Measurements from ENCODE around the gene AMBRA1.

Gene AMBRA1

DNA sequence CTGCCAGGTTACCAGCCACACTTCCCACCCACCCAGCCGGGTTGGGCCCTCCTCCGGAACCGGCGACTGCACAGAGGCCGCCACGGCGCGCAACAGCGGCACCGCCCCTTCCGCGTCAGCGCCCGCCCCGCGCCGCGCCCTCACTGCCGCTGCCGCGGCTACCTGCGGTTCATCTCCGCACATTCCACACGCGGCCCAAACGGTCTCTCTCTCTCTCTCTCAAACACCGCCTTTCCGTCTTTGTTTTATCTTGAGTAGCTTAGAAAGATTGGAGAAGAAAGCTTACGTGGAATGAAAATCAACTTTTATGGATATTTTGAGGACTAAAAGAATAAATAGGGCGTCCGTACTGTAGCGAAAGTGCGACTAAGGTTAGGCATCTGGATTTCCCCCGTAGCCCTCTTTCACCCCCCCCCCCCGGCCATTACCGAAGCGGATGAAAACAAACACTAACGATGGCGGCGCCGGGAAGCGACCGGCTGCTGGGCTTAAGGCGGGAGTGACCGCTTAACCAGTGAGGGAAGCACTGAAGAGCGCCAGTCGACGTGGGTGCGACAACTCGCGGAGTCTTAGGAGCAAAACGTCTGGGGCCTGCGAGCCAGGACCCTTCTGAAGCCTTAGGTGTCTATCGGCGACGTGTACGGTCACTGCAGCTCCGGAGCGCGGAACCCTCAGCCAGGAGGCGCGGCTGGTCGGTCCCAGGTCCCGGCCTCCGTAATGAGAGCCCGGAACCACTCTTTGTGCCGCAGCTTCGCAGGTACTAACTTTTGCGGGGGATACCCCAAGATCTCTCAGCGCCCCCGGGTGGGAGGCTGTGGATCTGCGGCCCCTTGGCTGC, 23.5 kb upstream of the AMBRA1 start, which contains the start of the genes ATG13 and HARBI1:
TSS of gene ATG13 (plus strand) at position 420 of the 838 bp plus-strand sequence. CDS start 26,739 bp downstream, outside the sequence.
TSS of gene HARBI1 (minus strand) at position 94 of the 838 bp plus-strand sequence. CDS start 990 bp downstream, outside the sequence.
- H3K4me3 ChIP-seq (ENCODE audit: low read depth, low read length) = peak within 1 kb of the TSS; percentile 84
- DNase-seq (ENCODE audit: low read depth) = peak; percentile 72

DNA sequence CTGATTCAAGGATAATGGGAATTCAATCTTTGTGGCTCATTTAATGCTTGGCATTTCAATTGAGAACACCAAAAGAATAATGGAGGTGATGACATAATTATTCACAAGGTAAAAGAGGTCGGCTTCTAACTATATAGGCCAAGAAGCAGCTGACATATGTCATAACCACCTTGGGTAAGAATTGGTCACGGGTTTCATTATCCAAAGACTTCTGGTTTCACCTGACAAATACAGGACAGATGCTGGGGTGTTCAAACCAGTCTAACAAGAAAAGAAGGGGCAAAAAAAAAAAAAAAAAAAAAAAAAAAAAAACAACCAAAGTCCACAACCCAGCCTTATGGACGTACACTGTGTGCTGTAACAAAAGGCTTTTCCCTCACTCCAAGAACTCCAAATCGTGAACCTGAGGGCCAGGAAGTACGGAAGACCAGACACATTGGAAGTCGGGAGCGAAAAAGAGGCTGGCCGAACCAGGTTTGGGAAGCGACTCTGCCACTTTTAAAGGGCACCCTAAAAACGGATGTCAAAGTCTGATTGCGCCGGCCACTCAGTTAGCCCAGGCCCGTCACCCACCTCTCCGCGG, 22.8 kb upstream of the AMBRA1 start:
- peak overlapping the region; percentile 84 for H3K4me3 ChIP-seq (ENCODE audit: low read depth, low read length)
- DNase-seq (ENCODE audit: low read depth) = no peak

DNA sequence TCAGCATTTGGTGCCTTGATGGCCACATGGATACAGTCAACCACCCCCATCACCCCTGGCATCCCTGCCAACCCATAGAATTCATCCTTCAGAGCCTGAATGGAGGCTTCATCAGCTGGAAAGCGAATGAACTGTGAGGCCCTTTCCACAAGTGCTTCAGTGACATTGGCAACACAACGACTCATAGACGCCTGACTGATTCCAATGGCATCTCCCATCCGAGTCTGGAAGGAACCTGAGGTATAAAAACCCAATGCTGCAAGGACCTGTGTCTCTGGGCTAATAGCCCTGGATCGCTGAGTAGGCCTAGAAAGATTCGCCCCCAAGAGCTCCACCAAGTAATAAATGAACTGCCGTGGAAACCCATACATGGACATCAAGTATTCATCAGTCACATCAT, 21.9 kb upstream of the AMBRA1 start:
- H3K4me3 ChIP-seq (ENCODE audit: low read depth, low read length) = no peak overlapping the region
- no peak for DNase-seq (ENCODE audit: low read depth)

DNA sequence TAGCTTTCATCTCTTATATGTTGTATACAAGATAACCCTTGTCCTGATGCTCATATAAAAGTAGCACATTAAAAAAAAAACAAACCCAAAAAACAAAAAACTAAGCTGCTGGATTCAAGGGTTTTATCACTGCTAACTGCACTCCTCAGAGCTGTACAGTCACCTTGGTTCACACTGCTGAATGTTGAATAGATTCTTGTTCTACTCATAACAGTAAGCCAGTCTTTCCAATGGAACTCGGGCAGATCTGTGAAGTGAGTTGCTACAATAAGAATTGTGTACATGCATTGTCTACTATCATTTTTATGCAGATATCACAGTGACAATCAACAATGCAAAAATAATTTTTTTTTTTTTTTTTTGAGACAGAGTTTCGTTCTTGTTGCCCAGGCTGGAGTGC, 18.5 kb upstream of the AMBRA1 start:
- H3K4me3 ChIP-seq (ENCODE audit: low read depth, low read length) = no peak overlapping the region
- DNase-seq (ENCODE audit: low read depth) = no peak

DNA sequence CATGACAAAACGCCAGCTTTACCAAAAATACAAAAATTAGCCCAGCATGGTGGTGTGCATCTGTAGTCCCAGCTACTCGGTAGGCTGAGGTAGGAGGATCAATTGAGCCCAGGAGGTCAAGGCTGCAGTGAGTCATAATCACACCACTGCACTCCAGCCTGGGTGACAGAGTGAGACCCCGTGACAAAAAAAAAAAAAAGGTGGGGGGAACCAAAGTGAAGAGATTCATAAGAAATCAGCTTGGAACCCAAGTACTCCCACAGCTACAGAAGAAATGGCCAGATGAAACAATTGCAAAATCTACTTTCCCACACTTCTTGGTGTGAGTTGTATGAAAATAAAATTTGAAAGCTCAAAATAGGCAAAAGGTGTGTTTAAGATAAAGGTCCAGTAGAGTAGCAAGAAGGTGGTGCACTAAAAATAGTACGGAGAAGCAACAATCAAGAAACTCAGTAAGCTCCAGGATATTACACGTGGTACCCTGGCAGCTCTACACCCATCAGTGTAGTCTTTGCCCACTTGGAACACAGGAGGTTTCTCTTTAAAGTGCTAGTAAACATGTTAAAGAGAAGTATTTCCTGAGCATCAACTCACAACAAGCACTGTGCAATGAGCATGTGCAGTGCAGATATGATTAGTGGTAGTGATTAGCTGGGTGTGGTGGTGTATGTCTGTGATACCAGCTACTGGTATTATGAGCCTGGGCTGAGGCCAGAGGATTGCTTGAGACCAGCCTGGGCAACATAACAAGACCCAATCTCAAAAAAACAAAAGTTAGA, 17.9 kb upstream of the AMBRA1 start:
- H3K4me3 ChIP-seq (ENCODE audit: low read depth, low read length) = no peak overlapping the region
- DNase-seq (ENCODE audit: low read depth) = no peak

DNA sequence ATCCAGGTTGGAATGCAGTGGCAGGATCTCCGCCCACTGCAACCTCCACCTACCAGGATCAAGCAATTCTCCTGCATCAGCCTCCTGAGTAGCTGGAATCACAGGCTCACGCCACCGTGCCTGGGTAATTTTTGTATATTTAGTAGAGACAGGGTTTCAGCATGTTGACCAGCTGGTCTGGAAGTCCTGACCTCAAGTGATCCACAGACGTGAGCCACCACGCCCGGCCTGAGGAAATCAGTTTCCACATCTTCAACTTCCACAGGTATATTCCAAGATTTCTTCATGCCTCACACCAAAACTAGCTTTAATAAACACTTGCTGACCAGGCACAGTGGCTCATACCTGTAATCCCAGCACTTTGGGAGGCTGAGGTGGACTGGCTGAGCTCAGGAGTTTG, 15.6 kb upstream of the AMBRA1 start:
- no peak overlapping the region for H3K4me3 ChIP-seq (ENCODE audit: low read depth, low read length)
- DNase-seq (ENCODE audit: low read depth) = no peak

DNA sequence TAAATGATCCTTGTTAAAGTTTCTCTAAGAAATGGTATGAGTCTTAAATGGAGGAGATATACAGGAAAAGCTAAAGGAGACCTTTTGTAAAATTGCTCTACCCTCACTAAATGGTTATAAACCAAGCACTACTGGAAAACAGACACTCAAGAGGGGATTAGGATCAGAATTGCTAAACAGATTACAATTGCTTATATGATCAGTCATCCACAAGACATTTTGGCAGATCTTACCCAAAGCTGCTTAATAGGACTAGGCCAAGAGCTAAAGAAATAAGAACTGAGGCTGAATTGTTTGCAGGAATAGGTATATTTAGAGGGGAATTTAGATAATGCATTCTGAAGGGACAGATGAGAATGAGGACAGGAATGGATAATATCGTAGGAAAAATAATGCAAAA, 13.7 kb upstream of the AMBRA1 start:
- no peak for DNase-seq (ENCODE audit: low read depth)
- no peak overlapping the region for H3K4me3 ChIP-seq (ENCODE audit: low read depth, low read length)

DNA sequence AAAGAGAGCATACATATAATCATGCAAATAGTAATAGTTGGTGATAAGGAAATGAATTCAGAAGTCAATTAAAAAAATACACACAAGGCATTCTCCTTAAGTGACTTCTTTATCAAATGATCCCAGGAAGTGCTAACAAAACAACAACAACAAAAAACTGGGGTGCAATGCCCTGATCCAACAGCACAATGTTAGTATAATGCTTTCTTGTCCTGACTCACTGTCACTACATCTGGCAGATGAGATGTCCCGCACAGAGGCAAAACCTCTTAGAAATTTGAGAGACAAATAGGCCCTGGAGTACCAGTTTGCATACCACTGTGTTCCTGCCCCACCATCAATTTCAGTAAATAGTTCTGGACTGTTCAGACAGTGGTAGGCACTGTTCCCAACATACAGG, 11.0 kb upstream of the AMBRA1 start:
- DNase-seq (ENCODE audit: low read depth) = no peak
- H3K4me3 ChIP-seq (ENCODE audit: low read depth, low read length) = no peak overlapping the region

DNA sequence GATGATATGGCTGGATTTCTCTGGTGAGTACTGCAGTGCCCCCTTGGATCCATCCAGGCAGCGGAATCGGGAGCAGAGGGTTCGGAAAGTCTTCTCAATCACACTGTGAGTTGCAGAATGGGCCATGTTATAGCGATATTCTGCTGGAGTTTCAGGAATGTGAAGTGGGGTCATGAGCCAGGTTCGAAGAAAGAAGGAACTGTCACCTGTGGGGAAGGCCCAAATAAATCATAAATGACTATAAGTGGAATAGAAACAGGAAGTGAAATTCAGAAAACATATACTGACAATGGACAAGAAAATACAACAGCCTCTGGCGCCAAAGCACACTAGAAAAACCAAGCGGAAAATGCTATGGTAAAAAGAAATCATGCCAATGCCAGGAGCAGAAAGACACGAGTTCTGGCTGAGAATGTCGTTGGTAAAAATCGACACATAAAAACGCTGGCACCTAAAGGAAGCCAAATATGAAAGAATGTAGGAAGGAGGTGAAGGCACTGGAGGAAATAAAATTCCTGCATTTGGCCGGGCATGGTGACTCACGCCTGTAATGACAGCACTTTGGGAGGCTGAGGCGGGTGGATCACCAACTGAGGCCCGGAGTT, 10.0 kb upstream of the AMBRA1 start:
- no peak for DNase-seq (ENCODE audit: low read depth)

DNA sequence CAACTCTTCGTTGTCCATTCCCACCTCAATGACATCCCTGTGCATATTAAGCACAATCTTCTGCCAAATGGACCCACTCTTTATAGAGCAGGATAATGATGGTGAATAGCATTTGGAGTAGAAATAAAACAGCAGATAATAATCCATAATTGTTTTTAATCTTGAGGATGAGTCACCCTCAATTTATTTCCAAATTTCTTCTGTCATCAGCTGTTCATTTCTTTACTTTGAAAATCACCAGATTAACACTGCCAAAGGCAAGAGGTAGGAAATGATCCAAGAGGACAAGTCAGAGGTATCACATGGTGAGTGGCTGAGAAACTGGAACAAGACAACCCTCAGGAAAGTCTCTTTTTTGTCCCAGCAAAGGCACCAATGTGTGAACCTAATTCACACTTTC, 7.3 kb upstream of the AMBRA1 start:
- H3K4me3 ChIP-seq (ENCODE audit: low read depth, low read length) = no peak overlapping the region
- no peak for DNase-seq (ENCODE audit: low read depth)

More for the DNA sequence above, 10.0 kb upstream of the AMBRA1 start:
- no peak overlapping the region for H3K4me3 ChIP-seq (ENCODE audit: low read depth, low read length)

DNA sequence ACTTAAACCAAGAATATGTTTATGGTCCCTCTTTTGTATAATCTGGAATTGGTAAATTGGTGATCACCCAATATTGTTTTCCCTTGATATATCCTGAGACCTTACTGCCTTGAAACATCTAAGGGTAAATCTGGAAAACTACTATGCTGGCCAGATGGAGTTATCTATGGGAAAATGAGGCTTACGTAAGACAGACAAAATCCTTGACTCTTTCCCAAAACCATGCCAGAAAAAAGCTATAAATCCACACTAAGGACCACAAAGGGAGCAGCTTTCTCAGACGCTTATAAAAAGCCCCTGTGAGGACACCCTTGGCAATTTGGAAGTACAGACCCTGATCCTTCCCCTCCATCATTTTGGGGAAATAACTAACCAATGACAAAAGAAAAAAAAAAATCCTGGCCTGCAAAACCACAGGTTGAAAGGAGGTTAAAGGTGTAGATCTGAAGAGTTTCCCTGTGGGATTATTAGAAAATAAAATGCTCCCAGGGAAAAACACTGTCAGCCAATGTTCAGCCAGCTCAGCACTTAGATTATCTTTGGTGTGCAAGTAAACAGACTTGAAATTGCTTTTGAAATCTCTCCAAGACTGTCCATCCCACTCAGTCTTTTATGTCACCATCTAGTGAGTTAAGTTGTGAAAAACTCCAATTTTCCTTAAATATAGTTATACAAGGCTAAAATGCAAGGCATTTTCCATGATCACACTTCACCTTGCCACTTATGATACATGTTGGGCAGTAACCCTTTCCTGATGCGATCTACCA, 6.6 kb upstream of the AMBRA1 start:
- no peak overlapping the region for H3K4me3 ChIP-seq (ENCODE audit: low read depth, low read length)
- no peak for DNase-seq (ENCODE audit: low read depth)

DNA sequence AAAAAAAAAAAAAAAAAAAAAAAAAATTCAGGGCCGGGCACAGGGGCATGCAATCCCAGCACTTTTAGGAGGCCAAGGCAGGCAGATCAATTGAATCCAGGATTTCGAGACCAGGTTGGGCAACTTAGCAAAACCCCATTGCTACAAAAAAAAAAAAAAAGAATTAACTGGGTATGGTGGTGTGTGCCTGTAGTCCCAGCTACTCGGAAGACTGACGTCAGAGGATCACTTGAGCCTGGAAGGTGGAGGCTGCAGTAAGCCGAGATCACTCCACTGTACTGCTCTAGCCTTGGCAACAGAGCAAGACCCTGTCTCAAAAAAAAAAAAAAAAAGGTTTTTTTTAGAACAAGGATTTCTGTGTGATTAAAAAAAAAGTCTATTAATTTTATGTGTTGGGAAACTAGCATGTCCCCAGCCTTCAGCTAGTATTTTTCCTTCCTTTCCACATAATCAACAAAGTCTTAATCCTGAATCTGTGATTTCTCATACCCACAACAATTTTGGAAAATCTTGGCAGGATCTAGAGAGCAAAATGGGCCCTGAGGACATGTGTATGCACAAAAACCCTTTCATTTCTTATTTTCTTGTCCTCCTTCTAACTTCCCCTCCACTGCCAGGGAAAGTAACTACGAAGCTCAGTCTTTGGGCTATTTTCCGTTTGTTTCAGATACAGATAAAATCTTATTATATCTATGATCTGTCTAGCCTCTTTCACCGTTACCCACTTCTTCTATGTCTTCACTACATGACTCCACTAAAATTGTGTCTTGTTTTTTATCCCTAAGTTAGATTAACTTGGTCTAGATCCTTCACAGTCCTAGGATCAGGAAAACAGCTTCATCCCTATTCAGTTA, 5.7 kb upstream of the AMBRA1 start:
- no peak for DNase-seq (ENCODE audit: low read depth)
- no peak overlapping the region for H3K4me3 ChIP-seq (ENCODE audit: low read depth, low read length)

DNA sequence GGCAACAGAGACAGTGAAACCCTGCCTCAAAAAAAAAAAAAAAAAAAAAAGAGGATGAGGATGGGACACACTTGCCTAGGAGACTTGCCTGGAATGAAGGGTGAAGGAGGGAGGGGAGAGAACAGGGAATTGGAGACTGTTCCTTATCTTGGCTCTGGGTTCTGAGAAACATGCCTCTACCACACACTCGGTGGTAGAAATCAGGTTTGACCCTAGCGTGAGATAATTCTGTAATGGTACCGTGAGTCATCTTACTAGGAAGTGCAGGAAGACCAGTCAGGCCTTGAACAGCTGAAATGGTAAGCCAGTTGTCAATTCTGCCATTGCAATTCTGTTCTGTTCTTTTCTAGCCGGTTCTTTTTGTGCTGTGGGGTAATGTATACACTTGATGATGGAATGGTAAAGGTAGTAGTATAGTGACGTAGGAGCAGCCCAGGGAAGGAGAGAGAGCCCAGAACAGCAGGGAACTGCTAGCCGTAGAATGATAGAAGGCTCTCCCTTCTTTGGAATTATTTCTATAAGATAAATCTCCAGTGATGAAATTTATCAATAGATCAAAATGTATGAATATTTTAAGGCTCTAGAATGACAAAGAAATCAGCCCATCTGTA, 3.9 kb upstream of the AMBRA1 start:
- H3K4me3 ChIP-seq (ENCODE audit: low read depth, low read length) = no peak overlapping the region
- DNase-seq (ENCODE audit: low read depth) = no peak

DNA sequence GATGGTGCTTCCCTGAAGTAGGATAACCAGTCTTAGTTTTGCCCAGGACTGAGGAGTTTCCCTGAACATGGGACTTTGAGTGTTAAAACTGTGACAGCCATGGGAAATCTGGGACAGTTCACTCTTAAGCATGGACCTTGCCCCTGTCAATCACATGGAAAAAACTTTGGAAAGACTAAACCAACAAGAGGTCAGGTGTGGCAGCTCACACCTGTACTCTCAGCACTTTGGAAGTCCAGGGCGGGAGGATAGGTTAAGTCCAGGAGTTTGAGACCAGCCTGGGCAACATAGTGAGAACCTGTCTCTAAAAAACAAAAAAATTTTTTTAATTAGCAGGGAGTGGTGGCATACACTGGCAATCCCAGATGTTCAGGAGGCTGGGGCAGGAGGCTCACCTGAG, 3.3 kb upstream of the AMBRA1 start:
- H3K4me3 ChIP-seq (ENCODE audit: low read depth, low read length) = no peak overlapping the region
- DNase-seq (ENCODE audit: low read depth) = no peak

DNA sequence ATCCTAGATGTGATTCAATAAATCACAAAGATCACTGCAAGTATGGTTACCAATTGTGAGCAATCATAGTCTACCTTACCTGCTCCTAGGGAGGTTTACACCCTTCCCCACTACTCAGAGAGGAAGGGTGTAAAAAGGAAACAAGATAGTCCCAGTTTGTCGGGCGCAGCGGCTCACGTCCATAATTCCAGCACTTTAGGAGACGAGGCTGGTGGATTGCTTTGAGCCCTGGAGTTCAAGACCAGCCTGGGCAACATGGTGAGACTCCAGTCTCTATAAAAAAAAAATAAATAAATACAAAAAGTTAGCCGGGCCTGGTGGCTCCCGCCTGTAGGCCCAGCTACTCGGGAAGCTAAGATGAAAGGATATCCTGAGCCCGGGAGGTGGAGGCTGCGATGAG, 962 bp upstream of the AMBRA1 start:
- no peak overlapping the region for H3K4me3 ChIP-seq (ENCODE audit: low read depth, low read length)
- DNase-seq (ENCODE audit: low read depth) = no peak

DNA sequence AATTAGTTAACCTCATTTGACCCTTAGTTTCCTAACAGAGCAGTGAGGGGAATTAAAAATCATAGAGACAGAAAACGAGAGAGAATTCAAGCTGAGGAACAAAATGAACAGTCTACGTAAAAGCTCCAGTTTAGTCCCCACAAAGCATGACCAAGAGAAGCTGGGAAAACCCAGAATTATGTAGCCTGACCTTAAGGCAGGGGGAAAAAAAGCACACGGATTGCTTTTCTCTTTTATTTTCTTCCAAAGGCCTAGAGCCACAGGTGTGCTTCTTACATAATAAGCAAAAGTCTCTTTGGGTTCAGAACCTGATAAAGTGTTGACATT, 514 bp upstream of the AMBRA1 start:
- DNase-seq (ENCODE audit: low read depth) = no peak
- H3K4me3 ChIP-seq (ENCODE audit: low read depth, low read length) = peak overlapping the region; percentile 92

DNA sequence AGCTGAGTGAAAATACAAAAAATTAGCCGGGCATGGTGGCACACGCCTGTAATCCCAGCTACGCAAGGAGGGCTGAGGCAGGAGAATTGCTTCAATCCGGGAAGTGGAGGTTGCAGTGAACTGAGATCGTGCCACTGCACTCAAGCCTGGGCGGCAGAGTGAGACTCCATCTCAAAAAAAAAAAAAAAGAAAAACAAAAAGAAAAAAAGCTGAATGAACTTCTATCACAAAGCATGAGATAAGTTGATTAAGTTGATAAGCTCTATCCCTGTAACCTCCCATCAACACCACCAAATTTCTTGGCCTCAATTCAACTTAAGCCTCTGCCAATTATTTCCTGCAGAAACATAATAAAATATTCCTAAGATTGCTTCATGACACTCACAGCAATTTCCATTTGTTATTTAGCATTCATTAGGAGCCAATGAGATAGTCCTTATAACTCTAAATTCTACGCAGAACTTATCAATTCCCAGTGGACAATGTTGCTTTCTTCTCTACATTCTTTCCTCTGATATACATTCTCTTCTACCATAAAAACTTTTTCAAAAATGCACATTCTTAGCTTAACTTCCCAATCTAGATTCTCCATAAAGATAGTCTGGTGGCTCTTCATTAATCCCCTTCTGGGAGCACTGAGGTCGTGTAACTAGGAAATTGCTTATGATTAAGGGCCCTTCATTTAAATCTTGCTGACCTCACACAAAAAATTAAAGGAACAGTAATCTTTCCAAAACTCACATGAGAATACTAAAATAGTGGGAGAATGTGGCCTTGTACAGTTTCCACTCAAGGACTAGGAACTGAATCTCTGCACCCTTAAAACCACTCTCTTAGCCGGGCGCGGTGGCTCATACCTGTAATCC, 2.9 kb downstream of the AMBRA1 start:
- no peak overlapping the region for H3K4me3 ChIP-seq (ENCODE audit: low read depth, low read length)
- DNase-seq (ENCODE audit: low read depth) = no peak
